K562 (cell line): ENCODE results near the gene TJP3. TPM values are rescaled to one million over a fixed set of nuclear protein-coding genes. Genes with fewer than 3 reads are reported as not detected.
A peak's percentile ranks its signal among the peaks of the same experiment; 100 is the strongest.

ENCODE experiments used
- ATF7 ChIP-seq: fragments of 450-650 bp; IDR thresholded peaks from 2 replicates; pipeline ENCODE4 v1.7.1; 2014; ENCODE audit warnings: mild to moderate bottlenecking, moderate library complexity
- CHCHD3 ChIP-seq: fragments of 250-450 bp; sonication (Bioruptor Pico); IDR thresholded peaks from 2 replicates; pipeline ENCODE4 v2.1.2; 2022; ENCODE audit warnings: mild to moderate bottlenecking
- FOXK1 ChIP-seq: sonication (generic); formaldehyde crosslinking; IDR thresholded peaks from 2 replicates; pipeline ENCODE4 v1.8.0; 2022; ENCODE audit warnings: missing genetic modification reagents, mild to moderate bottlenecking, borderline replicate concordance
- HDAC1 ChIP-seq, 2 experiments: fragments of 450-650 bp; IDR thresholded peaks; 2 replicates each; pipeline ENCODE4 v1.6.1; 2016 to 2017; ENCODE audit warnings: inconsistent platforms in 1 of 2, mild to moderate bottlenecking in 1 of 2, moderate library complexity in 1 of 2
- HMGN3 ChIP-seq: IDR thresholded peaks from 2 replicates; pipeline ENCODE4 v1.6.1; 2011; ENCODE audit warnings: borderline replicate concordance, low read depth, mild to moderate bottlenecking, mixed read lengths, low read length; ENCODE audit not compliant: insufficient read length; ENCODE audit errors: extremely low read depth
- JUND ChIP-seq, 2 experiments: IDR thresholded peaks; 2 replicates in 1 of 2; 3 replicates in 1 of 2; pipeline ENCODE4 v1.6.1; 2011; ENCODE audit warnings: borderline replicate concordance in 2 of 2, low read depth in 2 of 2, low read length in 2 of 2, improper control_type of control experiment in 1 of 2, missing biosample characterization in 1 of 2, missing genetic modification characterization in 1 of 2, missing genetic modification reagents in 1 of 2
- KAT8 ChIP-seq: fragments of 450-650 bp; IDR thresholded peaks from 2 replicates; pipeline ENCODE4 v1.6.1; 2016; ENCODE audit warnings: low read depth, mild to moderate bottlenecking
- MEIS2 ChIP-seq: fragments of 450-650 bp; IDR thresholded peaks from 2 replicates; pipeline ENCODE4 v1.6.1; 2014; ENCODE audit warnings: mild to moderate bottlenecking; ENCODE audit not compliant: partially characterized antibody
- MTA1 ChIP-seq: fragments of 450-650 bp; IDR thresholded peaks from 2 replicates; pipeline ENCODE4 v1.6.1; 2017; ENCODE audit warnings: borderline replicate concordance
- NCOA1 ChIP-seq: fragments of 450-650 bp; IDR thresholded peaks from 2 replicates; pipeline ENCODE4 v1.6.1; 2016; ENCODE audit warnings: low read depth
- RAD21 ChIP-seq, 2 experiments: fragments of 250-450 bp in 1 of 2; fragments of 450-650 bp in 1 of 2; sonication (Bioruptor Pico) in 1 of 2; formaldehyde crosslinking in 1 of 2; IDR thresholded peaks in 1 of 2; conservative IDR thresholded peaks in 1 of 2; 2 replicates each; pipeline versions ENCODE4 v1.4.0 to v1.8.0; 2020 to 2022; ENCODE audit warnings: mild to moderate bottlenecking in 2 of 2, moderate library complexity in 1 of 2
- RBBP5 ChIP-seq: fragments of 200-600 bp; sonication (generic); IDR thresholded peaks from 2 replicates; pipeline ENCODE4 v1.6.1; 2012; ENCODE audit warnings: borderline replicate concordance, mild to moderate bottlenecking, low read length, control low read depth, inconsistent platforms; ENCODE audit not compliant: insufficient read depth, poor library complexity, severe bottlenecking
- SETDB1 ChIP-seq: IDR thresholded peaks from one replicate; pipeline ENCODE4 v1.6.1; 2012; ENCODE audit warnings: low read length, control low read depth, inconsistent platforms
- STAT5B ChIP-seq: fragments of 250-450 bp; sonication (Bioruptor Pico); IDR thresholded peaks from 2 replicates; pipeline ENCODE4 v1.8.0; 2021; ENCODE audit warnings: mild to moderate bottlenecking, inconsistent platforms
- TEAD1 ChIP-seq, 2 experiments: fragments of 450-650 bp in 1 of 2; sonication (generic) in 1 of 2; formaldehyde crosslinking; IDR thresholded peaks; 2 replicates each; pipeline versions ENCODE4 v1.4.0 to v1.8.0; 2020 to 2022; ENCODE audit warnings: mild to moderate bottlenecking in 2 of 2, missing genetic modification reagents in 1 of 2
- ZNF232 ChIP-seq: sonication (generic); formaldehyde crosslinking; IDR thresholded peaks from 2 replicates; pipeline ENCODE4 v1.8.0; 2022; ENCODE audit warnings: mild to moderate bottlenecking, missing genetic modification reagents
- ZNF766 ChIP-seq: fragments of 200-800 bp; sonication (Bioruptor generic); conservative IDR thresholded peaks from 2 replicates; pipeline ENCODE4 v1.6.1; 2016; ENCODE audit warnings: missing genetic modification characterization, missing compliant biosample characterization
- polyA plus RNA-seq, 8 experiments: library from polyadenylated mRNA; depleted of rRNA in 4 of 8; stranded (reverse) in 5 of 8; unstranded in 3 of 8; fragments of >200 nt; fragmentation: Nextera tagmentation in 2 of 8; fragmentation: Illumina TruSeq in 1 of 8; extraction: Ambion mirVana in 2 of 8; extraction: Trizol in 1 of 8; gene quantifications; 2 replicates each; pipeline versions ENCODE4 v1.2.1 to v1.2.3, GENCODE V29; 2011 to 2014; ENCODE audit warnings: inconsistent platforms in 1 of 8, missing spikeins in 1 of 8
- total RNA-seq, 7 experiments: library from RNA; depleted of rRNA in 6 of 7; stranded (reverse); fragments of >200 nt in 6 of 7; fragmentation: Illumina TruSeq in 2 of 7; extraction: Trizol in 2 of 7; gene quantifications; 2 replicates each; pipeline versions ENCODE4 v1.2.1 to v1.2.3, GENCODE V29; 2011 to 2021; ENCODE audit warnings: low replicate concordance in 1 of 7
- TF ChIP-seq, protein P1 (sequence below): fragments of 200-800 bp; sonication (Bioruptor generic); IDR thresholded peaks from 2 replicates; pipeline ENCODE4 v1.6.1; 2017; ENCODE audit warnings: missing genetic modification characterization, missing compliant biosample characterization
- TF ChIP-seq, protein P2 (sequence below), 2 experiments: fragments of 250-450 bp in 1 of 2; fragments of 450-650 bp in 1 of 2; sonication (Bioruptor Pico) in 1 of 2; IDR thresholded peaks; 2 replicates each; pipeline versions ENCODE4 v1.6.1 to v1.8.0; 2016 to 2021; ENCODE audit warnings: mild to moderate bottlenecking in 2 of 2, moderate library complexity in 2 of 2, missing compliant biosample characterization in 1 of 2, missing genetic modification characterization in 1 of 2
- TF ChIP-seq, protein P3 (sequence below): fragments of 450-650 bp; formaldehyde crosslinking; IDR thresholded peaks from 2 replicates; pipeline ENCODE4 v1.4.0; 2020; ENCODE audit warnings: mild to moderate bottlenecking, moderate library complexity

Gene TJP3
- total and polyA plus RNA-seq, 9 of the 15 experiments (the other 6 are each of a cell fraction or from before 2014, with no cell fraction given): 0.11 to 2.4 (median 0.57) TPM; not detected in 1

DNA sequence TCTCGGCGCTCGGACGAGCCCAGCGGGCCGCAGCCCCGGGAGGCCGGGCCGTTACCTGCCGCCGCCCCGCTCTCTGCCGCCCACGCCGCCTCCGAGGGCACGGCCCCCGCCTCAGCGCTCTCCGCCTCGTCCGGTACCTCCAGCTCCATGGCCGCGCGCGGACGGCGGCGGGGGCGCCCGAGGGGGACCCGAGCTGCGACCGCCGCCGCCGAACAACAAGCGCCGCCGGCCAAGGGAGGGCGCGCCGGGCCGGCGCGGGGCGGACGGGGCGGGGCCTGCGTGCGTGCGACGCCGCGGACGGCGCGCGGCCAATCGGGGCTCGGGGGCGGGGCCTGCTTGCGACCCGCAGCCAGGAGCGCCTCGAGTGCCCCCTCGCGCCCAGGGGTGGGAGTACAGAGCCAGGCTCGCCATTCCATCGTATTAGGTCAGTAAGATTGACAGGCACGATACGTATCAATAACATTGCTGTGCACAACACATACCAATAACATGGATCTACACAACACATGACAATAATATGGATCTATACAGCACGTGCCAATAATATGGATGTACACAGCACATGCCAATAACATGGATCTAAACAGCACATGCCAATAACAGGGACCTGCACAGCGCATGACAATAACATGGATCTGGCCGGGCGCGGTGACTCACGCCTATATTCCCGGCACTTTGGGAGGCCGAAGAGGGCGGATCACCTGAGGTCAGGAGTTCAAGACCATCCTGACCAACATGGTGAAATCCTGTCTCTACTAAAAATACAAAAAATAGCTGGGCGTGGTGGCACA lies 7.7 kb upstream of the TJP3 start, which contains the start of gene PIP5K1C (continued):
- TF ChIP-seq FOXK1 (CRISPR knock-in tag): peak; percentile 65; the same call in 1 of the 2 replicates
- peak; percentile 49; the same call in 1 of the 2 replicates for TF ChIP-seq ATF7
- peak; percentile 79 for TF ChIP-seq MEIS2
- TF ChIP-seq, protein P1, sequence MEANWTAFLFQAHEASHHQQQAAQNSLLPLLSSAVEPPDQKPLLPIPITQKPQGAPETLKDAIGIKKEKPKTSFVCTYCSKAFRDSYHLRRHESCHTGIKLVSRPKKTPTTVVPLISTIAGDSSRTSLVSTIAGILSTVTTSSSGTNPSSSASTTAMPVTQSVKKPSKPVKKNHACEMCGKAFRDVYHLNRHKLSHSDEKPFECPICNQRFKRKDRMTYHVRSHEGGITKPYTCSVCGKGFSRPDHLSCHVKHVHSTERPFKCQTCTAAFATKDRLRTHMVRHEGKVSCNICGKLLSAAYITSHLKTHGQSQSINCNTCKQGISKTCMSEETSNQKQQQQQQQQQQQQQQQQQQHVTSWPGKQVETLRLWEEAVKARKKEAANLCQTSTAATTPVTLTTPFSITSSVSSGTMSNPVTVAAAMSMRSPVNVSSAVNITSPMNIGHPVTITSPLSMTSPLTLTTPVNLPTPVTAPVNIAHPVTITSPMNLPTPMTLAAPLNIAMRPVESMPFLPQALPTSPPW (CRISPR knock-in tag): peak; percentile 74
- no peak for TF ChIP-seq ZNF232 (CRISPR knock-in tag)
- peak in 1 of 2 experiments; percentile 41; a peak in 1 of 4 replicates for TF ChIP-seq HDAC1 (IDR thresholded peaks at IDR 0.05)
- peak; percentile 27; the same call in 1 of the 2 replicates for TF ChIP-seq ZNF766 (CRISPR knock-in tag)
- TF ChIP-seq, protein P2, sequence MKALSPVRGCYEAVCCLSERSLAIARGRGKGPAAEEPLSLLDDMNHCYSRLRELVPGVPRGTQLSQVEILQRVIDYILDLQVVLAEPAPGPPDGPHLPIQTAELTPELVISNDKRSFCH (CRISPR knock-in tag; IDR thresholded peaks at IDR 0.05): no peak
- TF ChIP-seq, protein P2 (tag; IDR thresholded peaks at IDR 0.05): 0 out of 2 replicates have a peak, but pooled peaks have one; percentile 46
- no peak for TF ChIP-seq SETDB1
- no peak for TF ChIP-seq CHCHD3 (CRISPR knock-in tag)
- peak; percentile 80 to 92 for TF ChIP-seq RAD21 (CRISPR knock-in tag; conservative IDR thresholded peaks at IDR 0.05 in 1 of 2, IDR thresholded peaks at IDR 0.05 in 1 of 2)
- TF ChIP-seq JUND (IDR thresholded peaks at IDR 0.05; ENCODE audit: borderline replicate concordance, low read depth, low read length): peak; percentile 45; the same call in 1 of the 2 replicates
- TF ChIP-seq JUND (tag; IDR thresholded peaks at IDR 0.05; ENCODE audit: borderline replicate concordance, low read depth, low read length): peak; percentile 76; the same call in 1 of the 3 replicates
- peak in 1 of 2 experiments; percentile 29; a peak in 1 of 4 replicates for TF ChIP-seq TEAD1 (CRISPR knock-in tag; IDR thresholded peaks at IDR 0.05)
- TF ChIP-seq STAT5B (CRISPR knock-in tag): no peak
- peak; percentile 58 for TF ChIP-seq HMGN3
- no peak for TF ChIP-seq KAT8
- peak; percentile 32; the same call in 1 of the 2 replicates for TF ChIP-seq MTA1
- TF ChIP-seq, protein P3, sequence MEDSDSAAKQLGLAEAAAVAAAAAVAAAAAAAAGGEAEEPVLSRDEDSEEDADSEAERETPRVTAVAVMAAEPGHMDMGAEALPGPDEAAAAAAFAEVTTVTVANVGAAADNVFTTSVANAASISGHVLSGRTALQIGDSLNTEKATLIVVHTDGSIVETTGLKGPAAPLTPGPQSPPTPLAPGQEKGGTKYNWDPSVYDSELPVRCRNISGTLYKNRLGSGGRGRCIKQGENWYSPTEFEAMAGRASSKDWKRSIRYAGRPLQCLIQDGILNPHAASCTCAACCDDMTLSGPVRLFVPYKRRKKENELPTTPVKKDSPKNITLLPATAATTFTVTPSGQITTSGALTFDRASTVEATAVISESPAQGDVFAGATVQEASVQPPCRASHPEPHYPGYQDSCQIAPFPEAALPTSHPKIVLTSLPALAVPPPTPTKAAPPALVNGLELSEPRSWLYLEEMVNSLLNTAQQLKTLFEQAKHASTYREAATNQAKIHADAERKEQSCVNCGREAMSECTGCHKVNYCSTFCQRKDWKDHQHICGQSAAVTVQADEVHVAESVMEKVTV (CRISPR knock-in tag): peak; percentile 73
- TF ChIP-seq RBBP5: peak; percentile 53
- 0 out of 2 replicates have a peak, but pooled peaks have one; percentile 15 for TF ChIP-seq NCOA1
